Liver (tissue), 9 donors: ENCODE data around the gene FCN3. TPM values are rescaled to one million over a fixed set of nuclear protein-coding genes. Genes with fewer than 3 reads are reported as not detected.
A peak's percentile ranks its signal among the peaks of the same experiment; 100 is the strongest.

Source experiments
- DNase-seq: peaks from one replicate; pipeline ENCODE4 v3.0.0-alpha.2; 2017; ENCODE audit warnings: low spot score
- H3K27ac ChIP-seq, 2 donors: one replicate each; pipeline ENCODE4 v1.7.0; 2013; ENCODE audit warnings: inconsistent platforms in 2 of 2, low read length in 2 of 2, control low read depth in 1 of 2, low read depth in 1 of 2, mild to moderate bottlenecking in 1 of 2
- H3K27me3 ChIP-seq, 4 donors: one replicate each; pipeline versions ENCODE4 v1.6.1 to v1.7.0; 2013; ENCODE audit warnings: low read length in 3 of 4, inconsistent platforms in 1 of 4, mild to moderate bottlenecking in 1 of 4, moderate library complexity in 1 of 4; ENCODE audit not compliant: control insufficient read depth in 4 of 4, insufficient read depth in 4 of 4
- H3K36me3 ChIP-seq, 4 donors: one replicate each; pipeline versions ENCODE4 v1.6.1 to v1.7.0; 2013; ENCODE audit warnings: low read length in 3 of 4, mild to moderate bottlenecking in 3 of 4, low read depth in 1 of 4, moderate library complexity in 1 of 4; ENCODE audit not compliant: control insufficient read depth in 4 of 4, insufficient read depth in 3 of 4
- H3K4me1 ChIP-seq, 4 donors: one replicate each; pipeline versions ENCODE4 v1.6.1 to v1.7.0; 2013; ENCODE audit warnings: low read length in 3 of 4, mild to moderate bottlenecking in 3 of 4, moderate library complexity in 1 of 4; ENCODE audit not compliant: control insufficient read depth in 4 of 4, insufficient read depth in 4 of 4
- H3K4me3 ChIP-seq, 3 donors: one replicate each; pipeline versions ENCODE4 v1.6.1 to v1.7.0; 2013; ENCODE audit warnings: low read length in 3 of 3, control low read depth in 1 of 3, low read depth in 1 of 3, mild to moderate bottlenecking in 1 of 3
- H3K9ac ChIP-seq, 2 donors: one replicate each; pipeline ENCODE4 v1.7.0; 2013; ENCODE audit warnings: low read length in 2 of 2, mild to moderate bottlenecking in 2 of 2, moderate library complexity in 2 of 2, control low read depth in 1 of 2, low read depth in 1 of 2
- H3K9me3 ChIP-seq, 4 donors: one replicate each; pipeline versions ENCODE4 v1.6.1 to v1.7.0; 2013; ENCODE audit warnings: low read length in 3 of 4; ENCODE audit not compliant: control insufficient read depth in 4 of 4
- CTCF ChIP-seq: fragments of 150-350 bp; IDR thresholded peaks from 2 replicates; pipeline ENCODE4 v1.5.1; 2017; ENCODE audit warnings: improper control_type of control experiment, low read depth, low read length; ENCODE audit not compliant: missing input control
- FOXA1 ChIP-seq: IDR thresholded peaks from 2 replicates; pipeline ENCODE4 v1.6.1; 2016; ENCODE audit warnings: antibody characterized with exemption
- FOXA2 ChIP-seq: IDR thresholded peaks from 2 replicates; pipeline ENCODE4 v1.6.1; 2016; ENCODE audit warnings: antibody characterized with exemption
- GABPA ChIP-seq, 2 donors: IDR thresholded peaks in 1 of 2; conservative IDR thresholded peaks in 1 of 2; 2 replicates each; pipeline ENCODE4 v1.6.1; 2016; ENCODE audit warnings: antibody characterized with exemption in 2 of 2, mild to moderate bottlenecking in 1 of 2, moderate library complexity in 1 of 2
- HNF4A ChIP-seq, 2 donors: conservative IDR thresholded peaks; 2 replicates each; pipeline ENCODE4 v1.6.1; 2016; ENCODE audit warnings: antibody characterized with exemption in 2 of 2, mild to moderate bottlenecking in 2 of 2
- HNF4G ChIP-seq: IDR thresholded peaks from 2 replicates; pipeline ENCODE4 v1.6.1; 2016; ENCODE audit warnings: antibody characterized with exemption
- JUND ChIP-seq, 2 donors: IDR thresholded peaks; 2 replicates each; pipeline ENCODE4 v1.6.1; 2016; ENCODE audit warnings: antibody characterized with exemption in 2 of 2
- MAX ChIP-seq: IDR thresholded peaks from 2 replicates; pipeline ENCODE4 v1.6.1; 2016; ENCODE audit warnings: antibody characterized with exemption
- NR2F2 ChIP-seq: IDR thresholded peaks from 2 replicates; pipeline ENCODE4 v1.6.1; 2016; ENCODE audit warnings: antibody characterized with exemption
- RAD21 ChIP-seq, 2 donors: IDR thresholded peaks; 2 replicates each; pipeline ENCODE4 v1.6.1; 2016; ENCODE audit warnings: antibody characterized with exemption in 2 of 2, mild to moderate bottlenecking in 2 of 2
- RXRA ChIP-seq, 2 donors: IDR thresholded peaks; 2 replicates each; pipeline ENCODE4 v1.6.1; 2017 to 2018; ENCODE audit warnings: antibody characterized with exemption in 2 of 2, mild to moderate bottlenecking in 1 of 2
- TAF1 ChIP-seq: conservative IDR thresholded peaks from 2 replicates; pipeline ENCODE4 v1.6.1; 2016; ENCODE audit warnings: antibody characterized with exemption, mild to moderate bottlenecking
- YY1 ChIP-seq: IDR thresholded peaks from 2 replicates; pipeline ENCODE4 v1.6.1; 2016; ENCODE audit warnings: antibody characterized with exemption, mild to moderate bottlenecking
- ZBTB33 ChIP-seq: IDR thresholded peaks from 2 replicates; pipeline ENCODE4 v1.6.1; 2016; ENCODE audit warnings: antibody characterized with exemption
- WGBS: extraction: QIAGEN DNeasy Blood & Tissue Kit; methylation state at CpG from one replicate; pipeline ENCODE4 v1.1.7; 2013; 5-methylcytosine and 5-hydroxymethylcytosine counted together
- polyA plus RNA-seq, 2 donors: library from polyadenylated mRNA; stranded (reverse) in 1 of 2; unstranded in 1 of 2; fragments of 200-250 nt in 1 of 2; fragments of >200 nt in 1 of 2; fragmentation: Nextera tagmentation in 1 of 2; extraction: Ambion mirVana in 1 of 2; gene quantifications; one replicate each; pipeline versions ENCODE4 v1.2.1 to v1.2.3, GENCODE V29; 2013 to 2015
- total RNA-seq, 2 donors: library from RNA; depleted of rRNA; stranded (reverse); fragments of >200 nt; gene quantifications; one replicate each; pipeline ENCODE4 v1.2.3, GENCODE V29; 2014
- TF ChIP-seq, protein P1 (sequence below): IDR thresholded peaks from 2 replicates; pipeline ENCODE4 v1.6.1; 2016; ENCODE audit warnings: antibody characterized with exemption
- TF ChIP-seq, protein P2 (sequence below): IDR thresholded peaks from 2 replicates; pipeline ENCODE4 v1.6.1; 2016; ENCODE audit warnings: antibody characterized with exemption, mild to moderate bottlenecking
- donor health status: healthy.
- donor health status: healthy.
- donor health status: healthy.
- donor health status: healthy.
- donor health status: healthy.

Gene FCN3
- total and polyA plus RNA-seq, 4 donors = 87.3 to 310 (median 137) TPM

DNA sequence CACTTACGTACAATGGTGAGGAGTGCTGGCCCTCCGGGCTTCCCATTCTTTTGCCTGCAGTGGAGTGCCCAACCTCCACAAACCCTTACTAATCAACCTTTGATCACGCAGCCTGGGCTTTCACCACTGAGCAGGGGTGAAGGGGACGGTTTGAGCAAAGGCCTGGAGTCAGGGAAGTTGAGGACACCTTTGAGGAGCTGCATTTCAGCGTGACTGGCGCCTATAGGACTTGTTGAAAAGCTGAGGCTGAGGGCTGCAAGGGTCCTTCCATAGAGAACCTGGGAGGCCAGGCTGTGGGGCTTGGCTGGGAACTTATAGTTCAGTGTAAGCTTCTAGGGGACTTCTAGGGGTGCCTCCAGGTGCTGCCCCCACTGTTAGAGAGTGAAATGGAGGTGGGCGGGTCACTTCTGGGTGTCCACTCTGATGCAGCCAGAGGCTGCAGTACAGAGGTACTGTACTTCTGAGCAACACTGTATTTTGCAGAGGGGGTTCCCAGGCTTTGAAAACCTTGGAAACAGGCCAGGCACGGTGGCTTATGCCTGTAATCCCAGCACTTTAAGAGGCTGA is 23.0 kb downstream of the FCN3 start:
- no peak for DNase-seq
- Histone ChIP-seq H3K36me3 (no peaks in the 10 kb centered on the region), H3K9ac (no peak overlapping the region), H3K4me3 (no peak overlapping the region), H3K4me1 (peaks cover 3 to 27% (median 17%) of the 10 kb centered on the region in 4 donors), H3K9me3 (no peaks in the 10 kb centered on the region), H3K27ac (no peak overlapping the region), H3K27me3 (no peaks in the 10 kb centered on the region)
- 43% methylated on average over 8 of the region's 8 CpGs for WGBS
- peak in 1 of 2 donors; percentile 40 for TF ChIP-seq HNF4A (conservative IDR thresholded peaks at IDR 0.05)
- no peak for TF ChIP-seq FOXA2
- TF ChIP-seq MAX = no peak

DNA sequence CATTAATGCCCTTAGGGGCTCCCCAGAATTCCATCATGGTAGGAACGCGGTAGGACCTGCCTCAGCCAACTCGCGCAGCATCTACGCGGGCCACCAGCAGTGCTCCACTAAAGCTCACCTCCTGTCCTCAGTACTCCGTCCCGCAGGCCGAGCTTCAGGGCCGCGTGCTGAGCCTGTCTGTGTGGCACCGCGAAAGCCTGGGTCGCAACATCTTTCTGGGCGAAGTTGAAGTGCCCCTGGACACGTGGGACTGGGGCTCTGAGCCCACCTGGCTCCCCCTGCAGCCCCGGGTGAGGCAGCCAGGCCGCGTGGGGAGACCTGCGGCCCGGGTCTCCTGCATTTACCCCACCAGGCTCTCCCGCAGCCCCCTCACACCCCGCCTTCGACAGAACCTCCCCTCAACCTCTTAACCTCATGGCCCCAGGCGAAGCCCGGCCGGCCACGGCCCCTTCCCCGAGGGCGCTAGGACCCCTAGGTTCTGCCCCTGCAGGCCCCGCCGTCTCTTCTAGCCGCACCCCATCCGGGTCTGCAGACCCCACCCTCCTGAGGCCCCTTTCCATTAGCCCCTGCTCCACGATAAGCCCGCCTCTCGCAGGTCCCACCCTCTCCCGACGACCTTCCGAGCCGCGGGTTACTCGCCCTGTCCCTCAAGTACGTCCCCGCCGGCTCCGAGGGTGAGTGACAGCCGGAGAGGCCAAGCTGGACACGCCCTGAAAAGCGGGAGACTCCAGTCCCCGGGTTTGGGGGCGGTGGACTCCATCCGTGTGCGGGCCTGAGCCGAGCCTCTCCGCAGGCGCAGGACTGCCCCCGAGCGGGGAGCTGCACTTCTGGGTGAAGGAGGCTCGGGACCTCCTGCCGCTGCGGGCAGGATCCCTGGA is 23.7 kb downstream of the FCN3 start:
- WGBS = 30% methylated on average over 62 of the region's 62 CpGs
- H3K27ac ChIP-seq = no peak overlapping the region
- TF ChIP-seq MAX = no peak
- TF ChIP-seq, protein P1, sequence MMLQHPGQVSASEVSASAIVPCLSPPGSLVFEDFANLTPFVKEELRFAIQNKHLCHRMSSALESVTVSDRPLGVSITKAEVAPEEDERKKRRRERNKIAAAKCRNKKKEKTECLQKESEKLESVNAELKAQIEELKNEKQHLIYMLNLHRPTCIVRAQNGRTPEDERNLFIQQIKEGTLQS = no peak
- no peak for TF ChIP-seq TAF1
- no peak for TF ChIP-seq ZBTB33
- no peak for TF ChIP-seq RXRA (IDR thresholded peaks at IDR 0.05)
- no peak for TF ChIP-seq RAD21 (IDR thresholded peaks at IDR 0.05)
- TF ChIP-seq GABPA (IDR thresholded peaks at IDR 0.05 in 1 of 2, conservative IDR thresholded peaks at IDR 0.05 in 1 of 2) = no peak
- TF ChIP-seq NR2F2 = no peak
- no peak for TF ChIP-seq FOXA2
- TF ChIP-seq, protein P2, sequence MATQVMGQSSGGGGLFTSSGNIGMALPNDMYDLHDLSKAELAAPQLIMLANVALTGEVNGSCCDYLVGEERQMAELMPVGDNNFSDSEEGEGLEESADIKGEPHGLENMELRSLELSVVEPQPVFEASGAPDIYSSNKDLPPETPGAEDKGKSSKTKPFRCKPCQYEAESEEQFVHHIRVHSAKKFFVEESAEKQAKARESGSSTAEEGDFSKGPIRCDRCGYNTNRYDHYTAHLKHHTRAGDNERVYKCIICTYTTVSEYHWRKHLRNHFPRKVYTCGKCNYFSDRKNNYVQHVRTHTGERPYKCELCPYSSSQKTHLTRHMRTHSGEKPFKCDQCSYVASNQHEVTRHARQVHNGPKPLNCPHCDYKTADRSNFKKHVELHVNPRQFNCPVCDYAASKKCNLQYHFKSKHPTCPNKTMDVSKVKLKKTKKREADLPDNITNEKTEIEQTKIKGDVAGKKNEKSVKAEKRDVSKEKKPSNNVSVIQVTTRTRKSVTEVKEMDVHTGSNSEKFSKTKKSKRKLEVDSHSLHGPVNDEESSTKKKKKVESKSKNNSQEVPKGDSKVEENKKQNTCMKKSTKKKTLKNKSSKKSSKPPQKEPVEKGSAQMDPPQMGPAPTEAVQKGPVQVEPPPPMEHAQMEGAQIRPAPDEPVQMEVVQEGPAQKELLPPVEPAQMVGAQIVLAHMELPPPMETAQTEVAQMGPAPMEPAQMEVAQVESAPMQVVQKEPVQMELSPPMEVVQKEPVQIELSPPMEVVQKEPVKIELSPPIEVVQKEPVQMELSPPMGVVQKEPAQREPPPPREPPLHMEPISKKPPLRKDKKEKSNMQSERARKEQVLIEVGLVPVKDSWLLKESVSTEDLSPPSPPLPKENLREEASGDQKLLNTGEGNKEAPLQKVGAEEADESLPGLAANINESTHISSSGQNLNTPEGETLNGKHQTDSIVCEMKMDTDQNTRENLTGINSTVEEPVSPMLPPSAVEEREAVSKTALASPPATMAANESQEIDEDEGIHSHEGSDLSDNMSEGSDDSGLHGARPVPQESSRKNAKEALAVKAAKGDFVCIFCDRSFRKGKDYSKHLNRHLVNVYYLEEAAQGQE = no peak
- TF ChIP-seq CTCF = no peak
- TF ChIP-seq HNF4G = no peak
- TF ChIP-seq HNF4A (conservative IDR thresholded peaks at IDR 0.05) = no peak
- no peak for TF ChIP-seq JUND (IDR thresholded peaks at IDR 0.05)
- no peak for TF ChIP-seq FOXA1
- no peak for TF ChIP-seq YY1
- H3K27me3 ChIP-seq = no peaks in the 10 kb centered on the region
- DNase-seq = no peak
- no peaks in the 10 kb centered on the region for H3K9me3 ChIP-seq
- H3K4me1 ChIP-seq = peaks cover 3 to 27% (median 17%) of the 10 kb centered on the region in 4 donors
- no peak overlapping the region for H3K9ac ChIP-seq
- peak overlapping the region in 1 of 3 donors; percentile 19 for H3K4me3 ChIP-seq
- no peaks in the 10 kb centered on the region for H3K36me3 ChIP-seq
